ENCODE results near the gene RNF113A. TPM values are rescaled to one million over a fixed set of nuclear protein-coding genes. Genes with fewer than 3 reads are reported as not detected.
A peak's percentile ranks its signal among the peaks of the same experiment; 100 is the strongest.
"Not testable (repeated sequence)": the region's sequence is repeated elsewhere in the genome, so short reads cannot be mapped to it uniquely, and the experiment has no call there.

The RNF113A gene
- total RNA-seq, 1 donor from 2014 or later, result 13.6 TPM

GRCh38 chrX:119899125-119899524, 27.6 kb upstream of the RNF113A start:
- TF ChIP-seq CTCF (IDR thresholded peaks at IDR 0.05), result no peak
- peak; percentile 87 for ATAC-seq
- H3K27me3 ChIP-seq, result no peaks in the 10 kb centered on the region
- no peak for DNase-seq
- H3K4me3 ChIP-seq, result no peak overlapping the region
- no peaks in the 10 kb centered on the region for H3K4me1 ChIP-seq
- intact Hi-C loops (cut with DNase I), result no loop called here
- H3K27ac ChIP-seq, result no peak overlapping the region
- H3K36me3 ChIP-seq, result no peaks in the 10 kb centered on the region
- no peaks in the 10 kb centered on the region for H3K9me3 ChIP-seq

- TF ChIP-seq CTCF (IDR thresholded peaks at IDR 0.05), result no peak
- H3K9me3 ChIP-seq, result no peaks in the 10 kb centered on the region
- no peak for ATAC-seq
- no peak within 1 kb of the TSS for H3K4me3 ChIP-seq
- intact Hi-C loops (cut with DNase I), result no loop called here
- no peak within 1 kb of the TSS for H3K27ac ChIP-seq
- no peak for DNase-seq
- H3K4me1 ChIP-seq, result no peaks in the 10 kb centered on the region
- no peaks in the 10 kb centered on the region for H3K36me3 ChIP-seq
- no peaks in the 10 kb centered on the region for H3K27me3 ChIP-seq
Observed at GRCh38 chrX:119895843-119896326, 24.4 kb upstream of the RNF113A start, which contains the start of gene AKAP14. TSS of gene AKAP14 (plus strand) at chrX:119895893. CDS start at chrX:119903224, 7,331 bp downstream.

GRCh38 chrX:119891961-119892692, 20.6 kb upstream of the RNF113A start:
- H3K9me3 ChIP-seq; H3K4me3 ChIP-seq; H3K36me3 ChIP-seq; H3K27me3 ChIP-seq; DNase-seq; ATAC-seq; H3K4me1 ChIP-seq; intact Hi-C loops (cut with DNase I); H3K27ac ChIP-seq: not testable (repeated sequence)

GRCh38 chrX:119890626-119891025, 19.1 kb upstream of the RNF113A start:
- H3K36me3 ChIP-seq; DNase-seq; intact Hi-C loops (cut with DNase I); H3K4me1 ChIP-seq; H3K27me3 ChIP-seq; H3K27ac ChIP-seq; ATAC-seq; H3K9me3 ChIP-seq; H3K4me3 ChIP-seq: not testable (repeated sequence)

- Histone ChIP-seq H3K27ac (no peak overlapping the region), H3K4me3 (peak overlapping the region; percentile 30), H3K36me3 (no peaks in the 10 kb centered on the region), H3K9me3 (no peaks in the 10 kb centered on the region), H3K27me3 (no peaks in the 10 kb centered on the region), H3K4me1 (no peaks in the 10 kb centered on the region)
- intact Hi-C loops (cut with DNase I), result no loop called here
- ATAC-seq, result peak; percentile 98
- TF ChIP-seq CTCF (IDR thresholded peaks at IDR 0.05), result peak; percentile 56
- DNase-seq, result peak; percentile 84
Observed at GRCh38 chrX:119887721-119888425, 16.3 kb upstream of the RNF113A start.

GRCh38 chrX:119885554-119886428, 14.3 kb upstream of the RNF113A start:
- DNase-seq (no peak), ATAC-seq (peak; percentile 63)
- intact Hi-C loops (cut with DNase I), result no loop called here
- Histone ChIP-seq H3K4me3 (no peak overlapping the region), H3K36me3 (no peaks in the 10 kb centered on the region), H3K27ac (no peak overlapping the region), H3K27me3 (no peaks in the 10 kb centered on the region), H3K4me1 (no peaks in the 10 kb centered on the region), H3K9me3 (no peaks in the 10 kb centered on the region)
- TF ChIP-seq CTCF (IDR thresholded peaks at IDR 0.05), result no peak
